ENCODE data around the gene LRBA.

LRBA gene

DNA sequence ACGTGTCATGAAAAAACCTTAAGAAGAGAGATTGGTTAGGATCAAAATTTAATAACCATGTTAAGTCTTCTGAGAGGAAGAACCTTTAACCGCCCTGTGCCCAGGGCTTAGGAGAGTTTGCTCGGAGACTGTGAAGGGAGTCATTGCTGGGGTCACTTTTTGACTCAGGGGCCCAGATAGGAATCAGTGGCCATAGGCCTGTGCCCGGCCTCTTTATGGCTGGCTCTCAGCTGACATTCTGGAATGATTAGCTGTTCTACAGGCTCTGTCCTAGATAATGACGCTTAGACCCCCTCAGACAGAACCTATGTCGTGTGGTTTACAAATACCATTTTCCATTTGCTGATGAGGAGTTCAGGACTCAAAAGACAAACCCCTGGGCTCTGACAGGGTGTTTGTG lies 762.8 kb downstream of the LRBA start:
- no peak overlapping the region for H3K4me3 ChIP-seq (ENCODE audit: low read depth, low read length)
- no peak for DNase-seq (ENCODE audit: low read depth)
- TF ChIP-seq, protein P1, sequence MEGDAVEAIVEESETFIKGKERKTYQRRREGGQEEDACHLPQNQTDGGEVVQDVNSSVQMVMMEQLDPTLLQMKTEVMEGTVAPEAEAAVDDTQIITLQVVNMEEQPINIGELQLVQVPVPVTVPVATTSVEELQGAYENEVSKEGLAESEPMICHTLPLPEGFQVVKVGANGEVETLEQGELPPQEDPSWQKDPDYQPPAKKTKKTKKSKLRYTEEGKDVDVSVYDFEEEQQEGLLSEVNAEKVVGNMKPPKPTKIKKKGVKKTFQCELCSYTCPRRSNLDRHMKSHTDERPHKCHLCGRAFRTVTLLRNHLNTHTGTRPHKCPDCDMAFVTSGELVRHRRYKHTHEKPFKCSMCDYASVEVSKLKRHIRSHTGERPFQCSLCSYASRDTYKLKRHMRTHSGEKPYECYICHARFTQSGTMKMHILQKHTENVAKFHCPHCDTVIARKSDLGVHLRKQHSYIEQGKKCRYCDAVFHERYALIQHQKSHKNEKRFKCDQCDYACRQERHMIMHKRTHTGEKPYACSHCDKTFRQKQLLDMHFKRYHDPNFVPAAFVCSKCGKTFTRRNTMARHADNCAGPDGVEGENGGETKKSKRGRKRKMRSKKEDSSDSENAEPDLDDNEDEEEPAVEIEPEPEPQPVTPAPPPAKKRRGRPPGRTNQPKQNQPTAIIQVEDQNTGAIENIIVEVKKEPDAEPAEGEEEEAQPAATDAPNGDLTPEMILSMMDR (conservative IDR thresholded peaks at IDR 0.05; ENCODE audit: low read depth, low read length), result no peak

DNA sequence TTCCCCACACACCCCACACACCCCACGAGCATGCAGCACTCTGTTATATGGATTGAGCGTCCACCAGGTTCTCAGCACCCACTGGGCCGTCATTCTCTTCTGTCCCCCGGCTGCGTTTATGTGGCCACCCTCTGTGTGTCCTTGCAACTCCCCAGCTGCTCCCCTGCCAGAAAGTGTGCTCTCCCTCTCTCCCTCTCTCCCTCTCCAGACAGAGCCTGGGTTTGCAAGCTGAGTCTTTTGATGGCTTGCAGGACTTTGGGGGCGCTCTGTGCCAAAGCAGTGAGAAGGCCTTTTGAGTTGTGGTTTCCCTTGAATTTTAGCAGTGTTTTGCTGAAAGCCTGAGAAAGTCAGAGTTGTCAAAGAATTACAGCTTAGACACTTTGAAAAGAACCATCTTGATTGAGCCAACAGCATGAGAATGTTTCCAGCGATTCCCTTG lies 763.3 kb downstream of the LRBA start:
- no peak overlapping the region for H3K4me3 ChIP-seq (ENCODE audit: low read depth, low read length)
- DNase-seq (ENCODE audit: low read depth), result no peak
- TF ChIP-seq, protein P1 (conservative IDR thresholded peaks at IDR 0.05; ENCODE audit: low read depth, low read length), result no peak

DNA sequence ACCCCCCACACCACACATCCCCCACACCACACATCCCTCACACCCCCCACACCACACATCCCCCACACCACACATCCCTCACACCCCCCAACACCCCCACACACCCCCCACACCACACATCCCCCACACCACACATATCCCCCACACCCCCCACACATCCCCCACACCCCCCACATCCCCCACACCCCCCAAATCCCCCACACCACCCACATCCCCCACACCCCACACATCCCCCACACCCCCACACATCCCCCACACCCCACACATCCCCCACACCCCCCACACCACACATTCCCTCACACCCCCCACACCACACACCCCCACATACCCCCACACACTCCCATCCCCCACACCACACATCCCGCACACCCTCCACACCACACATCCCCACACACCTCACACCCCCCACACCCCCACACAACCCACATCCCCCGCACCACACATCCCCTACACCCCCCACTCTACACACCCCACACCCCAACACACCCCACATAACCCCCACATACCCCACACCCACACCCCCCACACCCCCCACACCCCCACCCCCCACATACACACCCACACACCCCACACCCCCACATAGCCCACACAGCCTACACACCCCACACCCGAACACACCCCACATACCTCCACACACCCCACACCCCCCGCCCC lies 764.0 kb downstream of the LRBA start:
- TF ChIP-seq, protein P1 (conservative IDR thresholded peaks at IDR 0.05; ENCODE audit: low read depth, low read length), result no peak
- no peak overlapping the region for H3K4me3 ChIP-seq (ENCODE audit: low read depth, low read length)
- DNase-seq (ENCODE audit: low read depth), result no peak

DNA sequence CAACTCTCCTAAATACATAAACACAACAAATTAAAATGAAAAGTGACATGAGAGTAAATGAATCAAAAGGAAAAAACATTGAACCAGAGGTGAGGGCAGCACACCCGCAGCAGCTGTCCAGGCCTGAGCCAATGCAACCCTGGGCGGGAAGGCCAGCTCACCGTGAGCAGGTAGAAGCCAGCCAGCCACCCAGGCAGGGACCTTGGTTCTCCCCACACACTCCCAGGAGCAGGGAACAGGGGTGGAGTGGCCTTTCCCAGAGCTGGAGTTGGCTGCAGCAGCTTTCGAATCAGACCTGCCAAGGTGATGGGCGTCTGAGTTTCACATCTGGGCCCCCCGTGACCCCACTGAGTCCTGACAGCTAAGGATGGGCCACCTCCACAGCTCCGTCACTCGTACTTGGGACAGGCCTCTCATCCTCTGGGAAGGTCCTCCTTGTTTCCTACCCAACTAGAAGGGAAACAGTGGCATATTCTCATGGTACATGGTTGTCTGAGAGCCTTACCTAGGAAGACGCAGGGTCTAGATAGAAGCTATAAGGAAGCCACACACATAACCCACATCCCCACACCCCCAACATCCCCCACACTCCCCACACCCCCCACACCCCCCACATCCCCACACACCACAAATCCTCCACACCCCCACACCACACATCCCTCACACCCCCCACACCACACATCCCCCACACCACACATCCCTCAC lies 764.6 kb downstream of the LRBA start:
- no peak overlapping the region for H3K4me3 ChIP-seq (ENCODE audit: low read depth, low read length)
- no peak for DNase-seq (ENCODE audit: low read depth)
- TF ChIP-seq, protein P1 (conservative IDR thresholded peaks at IDR 0.05; ENCODE audit: low read depth, low read length), result no peak

DNA sequence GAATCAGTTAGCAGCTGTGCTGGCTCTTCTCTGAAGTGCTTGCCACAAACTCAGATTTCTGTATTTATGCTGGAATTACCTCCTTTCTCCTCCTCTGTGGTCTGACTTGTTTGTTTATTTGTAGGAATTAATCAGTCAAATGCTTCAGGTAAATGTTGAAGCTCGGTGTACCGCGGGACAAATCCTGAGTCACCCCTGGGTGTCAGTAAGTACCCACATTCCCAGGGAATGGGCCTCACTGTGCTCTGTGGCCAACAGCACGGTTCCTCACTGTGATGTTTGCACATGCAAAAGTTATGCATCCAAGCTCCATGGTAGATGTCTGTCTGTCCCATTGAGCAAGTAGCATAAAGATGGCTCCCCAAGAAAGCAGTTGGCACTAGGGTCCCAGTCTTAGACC lies 766.9 kb downstream of the LRBA start:
- TF ChIP-seq, protein P1 (conservative IDR thresholded peaks at IDR 0.05; ENCODE audit: low read depth, low read length), result no peak
- peak; percentile 44 for DNase-seq (ENCODE audit: low read depth)
- H3K4me3 ChIP-seq (ENCODE audit: low read depth, low read length), result no peak overlapping the region

DNA sequence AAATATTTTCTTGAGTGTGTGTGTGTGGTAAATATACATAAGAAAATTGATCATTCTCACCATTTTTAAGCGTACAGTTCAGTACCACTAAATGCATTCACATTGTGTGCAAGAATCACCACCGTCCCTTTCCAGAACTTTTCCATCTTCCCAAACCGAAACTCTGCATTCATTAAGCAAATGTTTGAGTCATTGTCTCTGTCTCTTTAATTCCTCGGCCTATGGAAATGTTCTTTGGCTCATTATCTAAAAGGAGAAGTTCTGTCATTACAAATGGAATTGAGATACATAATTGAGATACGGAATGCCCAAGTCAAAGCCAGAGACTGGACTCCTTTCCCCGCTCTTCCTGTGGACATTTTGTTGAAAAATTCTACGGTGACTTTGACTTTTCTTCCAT lies 767.9 kb downstream of the LRBA start:
- TF ChIP-seq, protein P1 (conservative IDR thresholded peaks at IDR 0.05; ENCODE audit: low read depth, low read length), result no peak
- H3K4me3 ChIP-seq (ENCODE audit: low read depth, low read length), result no peak overlapping the region
- no peak for DNase-seq (ENCODE audit: low read depth)

DNA sequence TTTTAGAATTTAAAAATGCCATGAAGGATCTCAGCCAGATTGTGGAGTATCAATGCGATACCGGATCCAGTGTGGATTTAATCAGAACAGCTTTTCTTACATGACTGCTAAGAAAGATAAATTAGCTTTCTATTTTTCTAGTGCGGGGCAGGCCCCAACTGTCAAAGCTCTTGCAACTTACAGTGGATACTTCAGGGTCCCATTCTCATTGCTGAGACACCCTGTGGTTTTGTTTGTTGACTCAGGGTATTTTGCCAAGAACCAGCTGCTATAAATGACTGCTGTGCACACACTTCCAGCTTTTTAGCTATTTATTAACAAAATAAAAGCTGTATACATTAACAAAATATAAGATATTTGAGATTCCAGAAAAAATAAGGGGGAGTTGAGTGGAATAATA lies 770.5 kb downstream of the LRBA start:
- DNase-seq (ENCODE audit: low read depth), result peak; percentile 93
- H3K4me3 ChIP-seq (ENCODE audit: low read depth, low read length), result no peak overlapping the region
- TF ChIP-seq, protein P1 (conservative IDR thresholded peaks at IDR 0.05; ENCODE audit: low read depth, low read length), result no peak

All from choroid plexus epithelial cell (primary cell).